Measurements from ENCODE around the gene TTYH1. TPM values are rescaled to one million over a fixed set of nuclear protein-coding genes. Genes with fewer than 3 reads are reported as not detected.

The TTYH1 gene
- total RNA-seq, 2 donors from 2014 or later = 1.0 to 2.0 TPM

- TF ChIP-seq CTCF (conservative IDR thresholded peaks at IDR 0.05) = no peak
- Mint-ChIP-seq H3K4me3 (no peak overlapping the region), H3K27ac (no peak overlapping the region)
Measured at GRCh38 chr19:54469496-54469934, 54.3 kb downstream of the TTYH1 start.

GRCh38 chr19:54470276-54470887 lies 55.1 kb downstream of the TTYH1 start:
- DNase-seq = no peak
- Mint-ChIP-seq H3K4me3 (peak overlapping the region; percentile 15), H3K27ac (no peak overlapping the region), H3K27me3 (ENCODE audit: insufficient read depth) (peaks cover 66% of the 10 kb centered on the region), H3K36me3 (ENCODE audit: low read depth) (no peaks in the 10 kb centered on the region), H3K4me1 (no peaks in the 10 kb centered on the region), H3K9me3 (peaks cover 5% of the 10 kb centered on the region)
- Histone ChIP-seq H3K4me1 (ENCODE audit: control insufficient read depth, insufficient read depth, low read length) (no peaks in the 10 kb centered on the region), H3K36me3 (ENCODE audit: control insufficient read depth, insufficient read depth, low read length) (no peaks in the 10 kb centered on the region), H3K9me3 (ENCODE audit: control insufficient read depth, low read length) (no peaks in the 10 kb centered on the region), H3K9ac (ENCODE audit: extremely low read depth, low read length, poor library complexity, severe bottlenecking) (no peak overlapping the region), H3K27ac (ENCODE audit: low read depth, low read length) (no peak overlapping the region), H3K27me3 (ENCODE audit: control insufficient read depth, insufficient read depth, low read length, poor library complexity, severe bottlenecking) (peaks cover 33% of the 10 kb centered on the region), H3K4me3 (ENCODE audit: low read length) (no peak overlapping the region)
- TF ChIP-seq CTCF (conservative IDR thresholded peaks at IDR 0.05) = no peak
- WGBS, 2 experiments (ENCODE audit: insufficient coverage in 1 of 2, insufficient read length in 1 of 2) = 79 to 90% methylated on average over 6 to 10 of the region's 10 CpGs

More at GRCh38 chr19:54469496-54469934, 54.3 kb downstream of the TTYH1 start:
- Mint-ChIP-seq H3K4me1 (no peaks in the 10 kb centered on the region), H3K9me3 (peaks cover 7% of the 10 kb centered on the region), H3K36me3 (ENCODE audit: low read depth) (no peaks in the 10 kb centered on the region), H3K27me3 (ENCODE audit: insufficient read depth) (peaks cover 65% of the 10 kb centered on the region)
- Histone ChIP-seq H3K9me3 (ENCODE audit: control insufficient read depth, low read length) (no peaks in the 10 kb centered on the region), H3K4me1 (ENCODE audit: control insufficient read depth, insufficient read depth, low read length) (no peaks in the 10 kb centered on the region), H3K9ac (ENCODE audit: extremely low read depth, low read length, poor library complexity, severe bottlenecking) (no peak overlapping the region), H3K36me3 (ENCODE audit: control insufficient read depth, insufficient read depth, low read length) (no peaks in the 10 kb centered on the region), H3K27ac (ENCODE audit: low read depth, low read length) (no peak overlapping the region), H3K4me3 (ENCODE audit: low read length) (no peak overlapping the region), H3K27me3 (ENCODE audit: control insufficient read depth, insufficient read depth, low read length, poor library complexity, severe bottlenecking) (peaks cover 33% of the 10 kb centered on the region)
- peak; percentile 47 for DNase-seq
- 59 to 74% methylated on average over 5 to 8 of the region's 8 CpGs for WGBS, 2 experiments (ENCODE audit: insufficient coverage in 1 of 2, insufficient read length in 1 of 2)

GRCh38 chr19:54470991-54471782 lies 55.9 kb downstream of the TTYH1 start:
- H3K36me3 ChIP-seq (ENCODE audit: control insufficient read depth, insufficient read depth, low read length) = no peaks in the 10 kb centered on the region
- Mint-ChIP-seq H3K4me1 (no peaks in the 10 kb centered on the region), H3K27ac (no peak overlapping the region), H3K9me3 (no peaks in the 10 kb centered on the region), H3K27me3 (ENCODE audit: insufficient read depth) (peaks cover 61% of the 10 kb centered on the region), H3K36me3 (ENCODE audit: low read depth) (no peaks in the 10 kb centered on the region), H3K4me3 (peak overlapping the region; percentile 15)
- H3K4me3 ChIP-seq (ENCODE audit: low read length) = peak overlapping the region; percentile 40
- 18 to 30% methylated on average over 23 to 60 of the region's 60 CpGs for WGBS, 2 experiments (ENCODE audit: insufficient coverage in 1 of 2, insufficient read length in 1 of 2)
- peak overlapping the region; percentile 11 for H3K9ac ChIP-seq (ENCODE audit: extremely low read depth, low read length, poor library complexity, severe bottlenecking)
- TF ChIP-seq CTCF (conservative IDR thresholded peaks at IDR 0.05) = no peak
- DNase-seq = peak; percentile 72
- H3K9me3 ChIP-seq (ENCODE audit: control insufficient read depth, low read length) = no peaks in the 10 kb centered on the region
- H3K27ac ChIP-seq (ENCODE audit: low read depth, low read length) = no peak overlapping the region
- H3K27me3 ChIP-seq (ENCODE audit: control insufficient read depth, insufficient read depth, low read length, poor library complexity, severe bottlenecking) = peaks cover 33% of the 10 kb centered on the region
- no peaks in the 10 kb centered on the region for H3K4me1 ChIP-seq (ENCODE audit: control insufficient read depth, insufficient read depth, low read length)
